Astrocyte (in vitro differentiated cells and primary cell): ENCODE data around the gene AMMECR1L.

Experiments
- CTCF ChIP-seq: IDR thresholded peaks from 2 replicates; pipeline ENCODE4 v1.5.1; 2011; ENCODE audit warnings: low read depth, mild to moderate bottlenecking, inconsistent platforms, low read length, moderate library complexity; ENCODE audit not compliant: insufficient read depth
- EZH2 ChIP-seq: IDR thresholded peaks from 2 replicates; pipeline ENCODE4 v1.6.1; 2012; ENCODE audit warnings: mild to moderate bottlenecking, low read length, inconsistent platforms; ENCODE audit not compliant: insufficient read depth

- TF ChIP-seq CTCF (no peak), EZH2 (no peak)
These were observed 15.7 kb upstream of the AMMECR1L start for GRCh38 chr2:127901339-127902056.
